MG63 (cell line): ENCODE data around the gene PDZD2. TPM values are rescaled to one million over a fixed set of nuclear protein-coding genes. Genes with fewer than 3 reads are reported as not detected.
"Not testable (repeated sequence)": the region's sequence is repeated elsewhere in the genome, so short reads cannot be mapped to it uniquely, and the experiment has no call there.

Source experiments
- DNase-seq: peaks from one replicate; pipeline ENCODE4 v3.0.0-alpha.2; 2020
- H3K27me3 ChIP-seq: fragments of 250-450 bp; sonication (Bioruptor Pico); 2 replicates; pipeline ENCODE4 v1.5.1; 2020; ENCODE audit warnings: mild to moderate bottlenecking, moderate library complexity
- H3K36me3 ChIP-seq: fragments of 250-450 bp; sonication (Bioruptor Pico); 2 replicates; pipeline ENCODE4 v1.5.1; 2020; ENCODE audit warnings: mild to moderate bottlenecking, moderate library complexity
- H3K4me3 ChIP-seq: fragments of 250-450 bp; sonication (Bioruptor Pico); 2 replicates; pipeline ENCODE4 v1.5.1; 2020; ENCODE audit warnings: mild to moderate bottlenecking, moderate library complexity
- H3K9me3 ChIP-seq: fragments of 250-450 bp; sonication (Bioruptor Pico); 2 replicates; pipeline ENCODE4 v1.5.1; 2020; ENCODE audit warnings: mild to moderate bottlenecking, moderate library complexity
- total RNA-seq: library from RNA; depleted of rRNA; stranded (reverse); fragments of >200 nt; shearing (Covaris generic); gene quantifications from 2 replicates; pipeline ENCODE4 v1.2.3, GENCODE V29; 2014; ENCODE audit warnings: low replicate concordance

Gene PDZD2
- total RNA-seq, 1 experiment from 2014 or later, result 0.13 TPM

GRCh38 chr5:32116574-32117313, 477.8 kb downstream of the PDZD2 start:
- Histone ChIP-seq H3K27me3 (no peaks in the 10 kb centered on the region), H3K4me3 (no peak overlapping the region), H3K36me3 (peaks cover 51% of the 10 kb centered on the region), H3K9me3 (no peaks in the 10 kb centered on the region)
- no peak for DNase-seq

DNA sequence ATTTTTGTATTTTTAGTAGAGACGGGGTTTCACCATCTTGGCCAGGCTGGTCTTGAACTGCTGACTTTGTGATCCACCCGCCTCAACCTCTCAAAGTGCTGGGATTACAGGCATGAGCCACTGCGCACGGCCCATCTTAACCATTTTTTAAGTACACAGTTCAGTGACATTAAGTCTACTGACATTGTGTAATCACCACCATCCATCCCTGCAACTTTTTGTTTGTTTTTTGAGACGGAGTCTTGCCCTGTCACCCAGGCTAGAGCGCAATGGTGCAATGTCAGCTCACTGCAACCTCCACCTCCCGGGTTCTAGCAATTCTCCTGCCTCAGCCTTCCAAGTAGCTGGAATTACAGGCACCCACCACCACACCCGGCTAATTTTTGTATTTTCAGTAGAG, 480.0 kb downstream of the PDZD2 start:
- peaks cover 50% of the 10 kb centered on the region for H3K36me3 ChIP-seq
- H3K4me3 ChIP-seq, H3K9me3 ChIP-seq, DNase-seq, H3K27me3 ChIP-seq: not testable (repeated sequence)

DNA sequence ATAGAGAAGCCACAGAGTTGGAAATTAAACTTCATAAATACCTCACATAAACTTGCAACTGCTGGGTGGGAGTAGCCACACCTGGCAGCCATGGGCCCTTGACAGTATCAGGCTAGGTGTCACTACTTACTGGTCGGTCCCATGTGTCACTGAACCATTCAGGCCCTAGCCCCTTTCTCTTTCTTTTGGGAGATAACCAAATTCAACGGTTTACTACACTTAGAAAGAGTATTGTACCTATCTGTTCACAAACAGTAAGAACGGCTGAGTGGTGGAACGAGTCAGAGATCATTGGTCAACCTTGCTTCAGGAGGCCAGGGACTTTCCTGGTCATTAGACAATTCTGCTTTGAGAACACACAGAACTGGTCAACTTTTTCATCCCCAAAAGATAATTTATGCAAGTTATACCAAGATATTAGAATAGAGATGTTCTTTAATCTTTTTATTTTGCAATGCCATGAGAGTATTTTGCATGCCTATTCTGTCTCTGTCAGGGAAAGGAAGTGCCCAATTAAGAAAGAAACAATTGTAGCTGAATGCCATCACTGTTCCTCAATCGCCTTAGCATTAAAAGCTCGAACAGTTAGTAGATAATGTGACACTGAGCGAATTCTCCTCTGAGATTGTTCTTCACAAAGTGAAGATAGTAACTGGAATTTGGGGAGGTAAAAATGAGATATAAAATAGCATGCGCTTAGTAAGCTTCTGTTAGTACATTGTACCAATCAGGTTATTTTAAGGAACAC, 484.3 kb downstream of the PDZD2 start:
- Histone ChIP-seq H3K36me3 (peaks cover 73% of the 10 kb centered on the region), H3K9me3 (no peaks in the 10 kb centered on the region)
- no peak for DNase-seq

GRCh38 chr5:32123889-32124676, 485.2 kb downstream of the PDZD2 start:
- Histone ChIP-seq H3K9me3 (no peaks in the 10 kb centered on the region), H3K4me3 (no peak overlapping the region), H3K36me3 (peaks cover 71% of the 10 kb centered on the region), H3K27me3 (no peaks in the 10 kb centered on the region)
- no peak for DNase-seq

More for the DNA sequence above, 484.3 kb downstream of the PDZD2 start:
- no peaks in the 10 kb centered on the region for H3K27me3 ChIP-seq
- H3K4me3 ChIP-seq, result no peak overlapping the region

DNA sequence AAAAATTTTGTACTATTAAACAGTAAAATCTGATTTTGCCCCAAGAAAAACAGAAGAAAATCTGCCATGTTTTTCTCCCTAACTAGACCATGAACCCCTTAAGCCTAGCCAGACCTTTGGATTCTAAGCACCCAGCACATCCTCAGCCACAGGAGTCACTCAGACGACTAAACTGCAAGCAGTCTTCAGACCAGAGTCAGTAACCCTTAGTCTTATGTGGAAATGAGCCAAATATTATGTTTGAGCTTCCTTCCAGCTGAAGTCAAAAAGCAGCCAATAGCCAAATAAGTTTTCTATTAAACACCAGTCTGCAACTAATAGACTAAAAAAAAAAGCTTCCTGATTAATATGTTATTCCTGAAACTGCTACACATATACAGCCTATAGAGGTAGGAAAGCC, 487.8 kb downstream of the PDZD2 start:
- no peaks in the 10 kb centered on the region for H3K27me3 ChIP-seq
- no peak for DNase-seq
- H3K4me3 ChIP-seq, result no peak overlapping the region
- peaks cover 59% of the 10 kb centered on the region for H3K36me3 ChIP-seq
- H3K9me3 ChIP-seq, result no peaks in the 10 kb centered on the region

DNA sequence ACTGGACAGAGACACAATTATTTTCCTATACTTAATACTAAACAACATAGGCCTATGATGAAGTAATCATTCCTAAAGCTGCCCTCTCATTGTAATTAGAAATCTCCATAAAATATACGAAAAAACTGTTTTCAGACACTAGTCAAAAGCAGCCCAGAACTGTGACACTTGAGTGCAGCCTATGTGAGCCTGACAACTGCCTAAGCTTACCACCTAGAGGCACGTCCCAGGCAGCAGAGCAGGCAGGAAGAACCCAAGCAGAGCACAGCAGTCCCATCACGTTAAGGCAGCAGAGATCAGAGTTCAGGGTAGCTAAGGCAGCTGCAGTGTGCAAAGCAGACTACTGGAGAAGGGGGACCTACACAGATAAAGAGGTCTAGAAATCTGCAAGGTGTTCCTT, 488.8 kb downstream of the PDZD2 start:
- H3K9me3 ChIP-seq, result no peaks in the 10 kb centered on the region
- no peak overlapping the region for H3K4me3 ChIP-seq
- H3K36me3 ChIP-seq, result peaks cover 56% of the 10 kb centered on the region
- no peaks in the 10 kb centered on the region for H3K27me3 ChIP-seq
- DNase-seq, result no peak

DNA sequence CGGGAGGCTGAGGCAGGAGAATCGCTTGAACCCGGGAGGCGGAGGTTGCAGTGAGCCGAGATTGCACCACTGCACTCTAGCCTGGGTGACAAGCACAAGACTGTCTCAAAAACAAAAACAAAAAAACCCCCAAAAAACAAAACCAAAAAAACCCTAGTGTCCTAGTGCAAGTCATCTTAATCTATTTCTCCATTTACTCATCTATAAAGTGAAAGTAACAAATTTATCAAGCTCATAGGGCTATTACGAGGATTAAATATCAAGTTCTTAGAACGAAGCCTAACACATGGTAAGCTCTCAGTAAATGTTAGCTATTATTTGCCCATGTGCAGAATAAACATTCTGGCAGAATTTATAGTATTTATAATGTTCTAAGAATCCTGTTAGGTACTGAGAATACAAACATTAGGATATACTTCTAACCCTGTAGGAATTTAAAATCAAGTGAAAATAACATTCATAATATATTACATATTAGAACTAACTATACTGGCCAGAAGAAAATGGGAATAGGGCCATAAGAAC, 490.2 kb downstream of the PDZD2 start:
- Histone ChIP-seq H3K36me3 (peaks cover 44% of the 10 kb centered on the region), H3K27me3 (no peaks in the 10 kb centered on the region), H3K9me3 (no peaks in the 10 kb centered on the region), H3K4me3 (no peak overlapping the region)
- DNase-seq, result no peak

DNA sequence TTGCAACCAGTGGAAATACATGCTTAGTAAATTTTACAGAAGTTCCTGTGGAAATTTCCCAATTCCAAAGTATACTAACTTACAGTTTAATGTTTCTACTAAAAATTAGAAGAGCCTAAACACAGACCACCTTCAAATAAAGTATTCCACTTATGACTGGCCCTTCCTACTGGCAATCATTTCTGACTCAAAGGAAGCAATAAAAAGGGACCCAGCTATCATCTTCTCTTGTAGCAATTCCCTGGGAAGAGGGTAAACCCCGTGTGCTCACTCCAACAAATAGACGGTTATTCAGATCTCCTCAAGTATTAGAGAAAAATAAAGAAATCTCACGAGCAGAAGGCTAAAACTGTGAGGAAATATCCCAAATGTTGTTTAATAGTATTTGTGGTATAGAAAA, 491.9 kb downstream of the PDZD2 start:
- no peak overlapping the region for H3K4me3 ChIP-seq
- H3K27me3 ChIP-seq, result no peaks in the 10 kb centered on the region
- peaks cover 40% of the 10 kb centered on the region for H3K36me3 ChIP-seq
- no peak for DNase-seq
- H3K9me3 ChIP-seq, result no peaks in the 10 kb centered on the region

DNA sequence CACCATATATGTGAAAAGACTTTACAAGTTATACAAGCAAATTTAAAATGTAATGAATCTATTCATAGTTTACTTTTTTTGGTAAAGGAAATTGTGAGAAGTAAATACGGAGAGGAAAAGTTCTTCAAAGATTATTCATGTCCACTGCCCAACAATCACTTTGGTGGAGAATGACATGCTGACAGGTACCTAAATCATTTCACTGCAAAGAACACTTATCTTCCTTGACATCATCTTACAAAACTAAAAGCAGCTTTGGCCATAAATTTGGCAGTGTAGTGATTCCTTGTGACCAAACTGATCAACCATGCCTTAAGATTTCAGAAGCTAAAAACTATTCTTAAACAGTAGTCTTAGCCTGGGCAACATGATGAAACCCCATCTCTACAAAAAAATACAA, 492.7 kb downstream of the PDZD2 start:
- Histone ChIP-seq H3K27me3 (no peaks in the 10 kb centered on the region), H3K36me3 (peaks cover 32% of the 10 kb centered on the region), H3K4me3 (no peak overlapping the region), H3K9me3 (no peaks in the 10 kb centered on the region)
- no peak for DNase-seq

- DNase-seq, result no peak
- no peak overlapping the region for H3K4me3 ChIP-seq
- no peaks in the 10 kb centered on the region for H3K9me3 ChIP-seq
- peaks cover 22% of the 10 kb centered on the region for H3K36me3 ChIP-seq
- H3K27me3 ChIP-seq, result no peaks in the 10 kb centered on the region
Observed at GRCh38 chr5:32132757-32133156, 493.8 kb downstream of the PDZD2 start.

DNA sequence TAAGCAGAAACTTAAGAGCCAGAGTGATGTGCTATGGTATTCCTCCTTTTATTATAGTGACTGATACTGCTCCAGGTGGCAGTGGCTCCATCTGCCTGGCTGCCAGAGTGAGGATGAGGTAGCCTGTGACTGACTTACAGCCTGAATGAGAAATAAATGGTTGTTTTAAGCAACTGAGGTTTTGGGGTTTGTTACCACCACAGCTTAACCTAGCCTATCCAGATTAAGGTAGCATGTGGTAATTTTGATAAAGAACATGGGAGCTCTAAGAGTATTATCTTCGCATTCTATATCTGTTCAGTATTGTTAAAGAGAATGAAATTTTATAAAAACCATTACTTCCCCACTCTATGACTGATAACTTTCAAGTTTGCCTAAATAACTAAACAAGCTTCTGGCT, 496.2 kb downstream of the PDZD2 start:
- Histone ChIP-seq H3K9me3 (no peaks in the 10 kb centered on the region), H3K36me3 (peaks cover 36% of the 10 kb centered on the region), H3K27me3 (no peaks in the 10 kb centered on the region), H3K4me3 (no peak overlapping the region)
- DNase-seq, result no peak

DNA sequence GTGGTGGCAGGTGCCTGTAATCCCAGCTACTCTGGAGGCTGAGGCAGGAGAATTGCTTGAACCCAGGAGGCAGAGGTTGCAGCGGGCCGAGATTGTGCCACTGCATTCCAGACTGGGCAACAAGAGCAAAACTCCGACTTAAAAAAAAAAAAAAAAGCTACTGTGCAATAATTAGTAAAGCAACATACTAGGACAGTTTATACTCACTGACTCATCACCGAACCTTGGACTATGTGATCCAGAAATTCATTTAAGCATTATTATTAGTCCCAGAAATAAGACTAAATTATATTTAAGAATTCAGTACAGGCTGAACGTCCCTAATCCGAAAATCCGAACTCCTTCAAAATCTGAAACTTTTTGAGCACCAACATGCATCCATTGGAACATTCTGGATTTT, 497.4 kb downstream of the PDZD2 start:
- H3K9me3 ChIP-seq, result no peaks in the 10 kb centered on the region
- no peaks in the 10 kb centered on the region for H3K27me3 ChIP-seq
- DNase-seq, result no peak
- H3K36me3 ChIP-seq, result peaks cover 32% of the 10 kb centered on the region
- no peak overlapping the region for H3K4me3 ChIP-seq

- DNase-seq, result no peak
Observed at GRCh38 chr5:32138839-32139493, 500.0 kb downstream of the PDZD2 start.

DNA sequence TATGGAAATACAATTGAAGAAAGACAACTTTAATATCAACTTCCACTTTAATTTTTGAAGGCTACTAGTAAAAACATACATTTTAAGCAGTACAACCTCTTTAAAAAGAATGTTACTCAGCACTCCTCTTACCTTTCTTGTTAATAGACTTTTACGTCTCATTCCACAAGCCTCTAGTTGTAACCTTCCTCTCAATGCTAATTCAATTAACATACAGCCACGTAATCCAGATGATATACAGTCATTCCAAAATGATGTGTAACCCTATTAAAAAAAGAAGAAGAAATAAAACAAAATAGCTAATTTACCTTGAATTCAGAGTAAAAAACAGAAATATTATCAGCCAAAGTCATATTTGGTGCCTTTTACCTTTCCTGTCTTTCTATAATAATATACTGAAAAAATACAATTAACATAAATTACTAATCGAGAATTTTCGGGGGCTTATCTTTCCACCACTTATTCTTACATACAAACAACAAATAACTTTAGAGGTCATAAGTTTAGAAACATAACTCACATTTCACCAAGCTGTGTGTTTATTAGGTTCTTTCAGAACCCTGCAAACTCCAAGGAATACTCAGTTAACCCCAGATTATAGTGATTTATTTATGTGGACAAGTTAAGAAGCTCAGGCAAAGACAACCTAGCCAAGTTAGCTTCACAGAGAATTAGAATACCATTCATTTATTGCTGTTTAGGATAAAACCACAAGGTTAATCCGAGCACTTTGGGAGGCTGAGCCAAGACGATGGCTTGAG, 504.9 kb downstream of the PDZD2 start:
- no peaks in the 10 kb centered on the region for H3K9me3 ChIP-seq
- no peak overlapping the region for H3K4me3 ChIP-seq
- peaks cover 14% of the 10 kb centered on the region for H3K36me3 ChIP-seq
- DNase-seq, result no peak
- H3K27me3 ChIP-seq, result no peaks in the 10 kb centered on the region

More at GRCh38 chr5:32138839-32139493, 500.0 kb downstream of the PDZD2 start:
- Histone ChIP-seq H3K36me3 (peaks cover 35% of the 10 kb centered on the region), H3K9me3 (no peaks in the 10 kb centered on the region), H3K27me3 (no peaks in the 10 kb centered on the region), H3K4me3 (no peak overlapping the region)

DNA sequence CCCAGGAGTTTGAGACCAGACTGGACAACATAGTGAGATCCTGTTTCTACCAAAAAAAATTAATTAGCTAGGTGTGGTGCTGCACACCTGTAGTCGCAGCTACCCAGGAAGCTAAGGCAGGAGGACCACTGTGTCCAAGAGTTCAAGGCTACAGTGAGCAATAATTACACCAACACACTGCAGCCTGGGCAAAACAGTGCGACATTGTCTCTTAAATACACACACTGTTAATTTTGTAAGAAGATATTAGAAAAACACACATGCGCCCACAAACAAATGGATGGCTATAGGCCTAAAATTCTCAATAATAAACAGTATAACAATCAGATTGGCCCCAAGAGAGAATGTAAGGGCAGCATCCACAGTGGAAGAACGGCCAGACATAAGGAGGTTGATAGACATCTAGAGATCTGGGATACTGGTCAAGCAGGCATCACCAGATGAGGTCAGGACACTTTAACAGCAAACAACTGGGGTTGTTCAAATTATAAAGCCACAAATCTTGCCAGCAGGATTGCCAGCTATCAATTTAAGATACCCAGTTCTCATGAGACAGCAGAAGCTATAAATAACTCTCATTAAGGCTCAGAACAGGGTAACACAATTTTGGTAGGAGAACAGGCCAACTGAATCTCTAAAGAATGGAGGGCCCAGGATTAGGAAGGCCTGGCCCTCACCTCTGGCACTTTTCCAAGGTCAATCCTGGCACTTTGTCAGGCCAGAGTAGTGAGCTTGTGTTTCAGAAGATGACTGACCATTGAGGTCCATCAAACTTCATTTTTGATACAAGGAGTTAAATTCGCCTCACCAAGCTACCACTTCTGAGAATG, 505.7 kb downstream of the PDZD2 start:
- H3K36me3 ChIP-seq, result peaks cover 6% of the 10 kb centered on the region
- DNase-seq, result peak; percentile 15
- no peak overlapping the region for H3K4me3 ChIP-seq
- no peaks in the 10 kb centered on the region for H3K9me3 ChIP-seq
- no peaks in the 10 kb centered on the region for H3K27me3 ChIP-seq
